RCC 7860 (cell line): ENCODE measurements around the gene SSUH2.

Experiments used
- DNase-seq: peaks from one replicate; pipeline ENCODE4 v3.0.0-alpha.2; 2015; ENCODE audit warnings: low spot score
- FAIRE-seq: peaks from 2 replicates; lab custom pipeline; 2012; peaks lifted over from hg19 to GRCh38; lab: Jason Lieb, UNC

The SSUH2 gene

GRCh38 chr3:8645712-8646111 is 1.1 kb upstream of the SSUH2 start:
- no peak for DNase-seq
- FAIRE-seq = no peak

GRCh38 chr3:8643693-8644365 is 769 bp downstream of the SSUH2 start:
- DNase-seq (no peak), FAIRE-seq (no peak)

- DNase-seq = no peak
- no peak for FAIRE-seq
These were observed 2.6 kb downstream of the SSUH2 start for GRCh38 chr3:8642001-8642400.

- FAIRE-seq (no peak), DNase-seq (no peak)
These were observed 3.1 kb downstream of the SSUH2 start for GRCh38 chr3:8641472-8641871.

GRCh38 chr3:8640223-8640622 is 4.4 kb downstream of the SSUH2 start:
- DNase-seq = no peak
- FAIRE-seq = no peak

- FAIRE-seq (no peak), DNase-seq (no peak)
These were observed 5.0 kb downstream of the SSUH2 start for GRCh38 chr3:8639659-8640000.

GRCh38 chr3:8638994-8639658 is 5.5 kb downstream of the SSUH2 start:
- no peak for DNase-seq
- FAIRE-seq = no peak

- FAIRE-seq (no peak), DNase-seq (no peak)
These were observed 7.2 kb downstream of the SSUH2 start for GRCh38 chr3:8637348-8637747.

GRCh38 chr3:8635631-8636030 is 9.0 kb downstream of the SSUH2 start:
- FAIRE-seq (no peak), DNase-seq (no peak)

GRCh38 chr3:8635125-8635524 is 9.5 kb downstream of the SSUH2 start:
- DNase-seq = no peak
- no peak for FAIRE-seq

- no peak for FAIRE-seq
- DNase-seq = peak; percentile 6
These were observed 12.0 kb downstream of the SSUH2 start for GRCh38 chr3:8632402-8633237.

- no peak for DNase-seq
- FAIRE-seq = no peak
These were observed 12.9 kb downstream of the SSUH2 start for GRCh38 chr3:8631661-8632060.

- FAIRE-seq (peak; percentile 88), DNase-seq (peak; percentile 89)
These were observed 15.2 kb downstream of the SSUH2 start for GRCh38 chr3:8629151-8630021.

- FAIRE-seq = no peak
- no peak for DNase-seq
These were observed 16.6 kb downstream of the SSUH2 start for GRCh38 chr3:8627949-8628348.

- DNase-seq (no peak), FAIRE-seq (no peak)
These were observed 17.2 kb downstream of the SSUH2 start for GRCh38 chr3:8627201-8627940.

- DNase-seq (peak; percentile 71), FAIRE-seq (peak; percentile 27)
These were observed 18.6 kb downstream of the SSUH2 start for GRCh38 chr3:8625991-8626390.

- no peak for DNase-seq
- FAIRE-seq = no peak
These were observed 20.0 kb downstream of the SSUH2 start for GRCh38 chr3:8624612-8625011.

GRCh38 chr3:8623741-8624140 is 20.9 kb downstream of the SSUH2 start:
- no peak for FAIRE-seq

GRCh38 chr3:8622873-8623691 is 21.5 kb downstream of the SSUH2 start:
- FAIRE-seq (no peak), DNase-seq (peak; percentile 34)

More at GRCh38 chr3:8623741-8624140, 20.9 kb downstream of the SSUH2 start:
- DNase-seq = no peak
